Activated naive CD8-positive, alpha-beta T cell (primary cell): ENCODE data around the gene FA2H.

Experiments
- H3K27ac Mint-ChIP-seq: one replicate; pipeline ENCODE4 v1.8.0; 2021; ENCODE audit warnings: mixed read lengths
- H3K27me3 Mint-ChIP-seq: one replicate; pipeline ENCODE4 v1.8.0; 2021; ENCODE audit warnings: mixed read lengths
- H3K36me3 Mint-ChIP-seq: one replicate; pipeline ENCODE4 v1.8.0; 2021; ENCODE audit warnings: mixed read lengths
- H3K4me1 Mint-ChIP-seq: one replicate; pipeline ENCODE4 v1.8.0; 2021; ENCODE audit warnings: low read depth, mixed read lengths
- H3K4me3 Mint-ChIP-seq: one replicate; pipeline ENCODE4 v1.8.0; 2021; ENCODE audit warnings: mild to moderate bottlenecking, mixed read lengths
- H3K9me3 Mint-ChIP-seq: one replicate; pipeline ENCODE4 v1.8.0; 2021; ENCODE audit warnings: low read depth, mixed read lengths

Gene FA2H

DNA sequence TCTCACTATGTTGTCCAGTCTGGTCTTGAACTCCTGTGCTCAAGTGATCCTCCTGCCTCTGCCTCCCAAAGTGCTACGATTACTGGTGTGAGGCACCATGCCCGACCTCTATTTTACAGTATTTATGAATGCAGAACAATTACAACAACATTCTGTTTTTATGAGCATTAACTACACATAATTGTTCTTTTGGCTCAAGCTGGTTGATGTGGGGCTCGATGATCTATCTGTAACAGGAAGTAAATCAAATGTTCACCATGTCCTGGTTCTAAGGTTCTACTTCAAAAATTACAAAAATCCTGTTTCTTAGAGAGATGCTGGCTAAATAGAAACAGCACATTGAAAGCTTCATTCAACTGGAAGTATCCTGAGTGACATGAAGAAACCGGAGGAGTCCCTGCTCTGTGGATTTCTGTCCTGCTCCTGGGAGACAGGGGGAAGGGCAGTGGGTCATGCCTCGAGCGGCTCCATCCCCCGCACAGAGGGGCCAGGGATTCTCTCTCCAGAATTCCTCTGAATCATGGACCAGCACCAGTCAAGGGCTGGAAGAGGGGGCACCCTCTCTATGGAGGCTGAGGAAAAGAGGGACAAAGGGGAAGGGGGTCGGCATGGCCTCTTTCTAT is 31.5 kb downstream of the FA2H start:
- Mint-ChIP-seq H3K4me3 (no peak overlapping the region), H3K27me3 (no peaks in the 10 kb centered on the region), H3K27ac (no peak overlapping the region), H3K36me3 (no peaks in the 10 kb centered on the region), H3K4me1 (no peaks in the 10 kb centered on the region), H3K9me3 (no peaks in the 10 kb centered on the region)

DNA sequence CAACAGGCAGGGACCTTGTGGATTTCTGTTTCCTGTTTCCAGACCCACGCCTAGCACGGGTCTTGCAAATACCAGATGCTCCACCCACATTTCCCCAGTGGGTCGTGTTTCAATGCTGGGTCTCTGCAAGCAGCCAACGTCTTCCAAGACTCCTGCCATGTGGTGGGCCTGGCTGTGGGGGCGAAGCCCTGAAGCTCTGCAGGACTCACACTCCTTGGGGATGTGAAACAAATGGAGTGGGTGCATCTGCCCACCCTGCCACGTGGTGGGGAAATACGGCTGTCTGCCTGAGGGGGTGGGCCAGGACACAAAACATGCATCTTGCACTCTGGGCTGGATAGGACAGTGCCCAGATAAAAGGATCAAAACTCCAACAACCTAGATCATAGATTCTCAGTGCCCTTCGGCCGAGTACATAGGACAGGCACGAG is 32.6 kb downstream of the FA2H start:
- Mint-ChIP-seq H3K9me3 (no peaks in the 10 kb centered on the region), H3K27me3 (no peaks in the 10 kb centered on the region), H3K4me3 (no peak overlapping the region), H3K27ac (no peak overlapping the region), H3K36me3 (no peaks in the 10 kb centered on the region), H3K4me1 (no peaks in the 10 kb centered on the region)

DNA sequence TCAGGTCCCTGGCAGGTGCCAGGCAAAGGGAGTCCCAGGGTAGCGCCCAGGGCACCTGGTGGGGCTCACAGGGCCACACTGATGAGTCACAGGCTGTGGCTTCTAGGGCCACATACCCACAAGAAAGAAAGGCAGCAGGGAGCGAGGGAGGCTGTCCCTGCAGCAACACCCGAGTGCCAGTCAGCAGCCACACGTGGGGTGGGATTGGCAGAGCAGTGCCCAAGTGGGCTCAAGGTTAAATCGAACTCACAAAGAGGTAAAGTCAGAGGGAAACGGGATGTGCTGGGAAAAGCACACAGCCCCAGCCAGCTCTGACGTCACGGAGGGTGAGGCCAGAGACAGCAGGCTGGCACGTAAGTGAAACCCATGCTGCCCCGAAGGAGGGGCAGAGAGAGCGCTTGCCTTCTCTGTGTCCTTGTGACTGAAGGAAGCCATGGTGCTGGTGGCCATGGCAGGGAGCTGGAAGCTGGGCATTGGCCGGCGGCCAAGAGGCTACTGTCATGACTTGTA is 33.8 kb downstream of the FA2H start:
- Mint-ChIP-seq H3K27me3 (no peaks in the 10 kb centered on the region), H3K36me3 (no peaks in the 10 kb centered on the region), H3K4me1 (no peaks in the 10 kb centered on the region), H3K9me3 (no peaks in the 10 kb centered on the region), H3K4me3 (no peak overlapping the region), H3K27ac (no peak overlapping the region)

DNA sequence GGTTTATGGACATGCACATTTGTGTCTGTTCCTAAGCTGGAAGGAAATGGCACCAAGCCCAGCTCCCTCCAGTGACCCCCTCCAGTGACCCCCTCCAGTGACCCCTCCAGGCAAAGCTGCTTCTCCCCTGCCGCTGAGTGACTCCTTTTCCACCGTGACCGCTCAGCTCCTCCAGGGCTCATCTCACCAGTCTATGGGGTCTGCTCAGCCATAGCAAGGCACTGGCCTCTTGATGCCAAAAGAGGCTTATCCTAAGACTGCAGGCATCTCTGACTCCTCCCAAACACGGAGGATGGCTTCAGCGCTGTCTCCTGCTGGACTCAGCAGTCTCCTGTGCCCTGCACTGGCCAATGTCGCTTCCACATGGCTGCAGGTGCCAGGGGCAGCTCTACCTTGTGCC is 35.3 kb downstream of the FA2H start:
- Mint-ChIP-seq H3K27ac (no peak overlapping the region), H3K4me3 (no peak overlapping the region), H3K4me1 (no peaks in the 10 kb centered on the region), H3K9me3 (no peaks in the 10 kb centered on the region), H3K36me3 (no peaks in the 10 kb centered on the region), H3K27me3 (no peaks in the 10 kb centered on the region)

- no peak overlapping the region for H3K4me3 Mint-ChIP-seq
- no peak overlapping the region for H3K27ac Mint-ChIP-seq
- no peaks in the 10 kb centered on the region for H3K9me3 Mint-ChIP-seq
- no peaks in the 10 kb centered on the region for H3K36me3 Mint-ChIP-seq
- H3K4me1 Mint-ChIP-seq = no peaks in the 10 kb centered on the region
- H3K27me3 Mint-ChIP-seq = no peaks in the 10 kb centered on the region
These were observed 35.8 kb downstream of the FA2H start for GRCh38 chr16:74738816-74739215.

DNA sequence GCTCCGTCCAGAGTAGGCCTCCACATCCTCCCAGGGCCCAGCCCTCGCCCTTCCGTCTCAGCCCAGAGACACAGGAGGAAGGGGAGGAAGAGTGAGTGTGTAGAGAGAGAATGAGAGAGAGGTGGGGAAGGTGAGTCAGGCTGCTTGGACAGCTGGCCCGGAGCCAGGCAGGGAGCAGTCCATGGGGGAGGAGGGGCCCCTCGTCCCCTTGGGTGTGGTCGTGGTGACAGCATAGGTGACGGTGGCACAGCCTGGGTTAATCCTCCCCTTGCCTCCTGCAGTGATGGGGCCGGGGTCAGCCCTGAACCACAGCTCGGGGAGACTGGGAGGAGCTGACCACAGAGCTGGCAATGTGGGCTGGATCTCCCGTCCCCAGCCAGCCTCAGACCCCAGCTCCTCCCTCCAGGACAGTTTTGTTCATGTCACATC is 36.5 kb downstream of the FA2H start:
- Mint-ChIP-seq H3K9me3 (no peaks in the 10 kb centered on the region), H3K4me1 (no peaks in the 10 kb centered on the region), H3K27me3 (no peaks in the 10 kb centered on the region), H3K27ac (no peak overlapping the region), H3K4me3 (no peak overlapping the region), H3K36me3 (no peaks in the 10 kb centered on the region)

DNA sequence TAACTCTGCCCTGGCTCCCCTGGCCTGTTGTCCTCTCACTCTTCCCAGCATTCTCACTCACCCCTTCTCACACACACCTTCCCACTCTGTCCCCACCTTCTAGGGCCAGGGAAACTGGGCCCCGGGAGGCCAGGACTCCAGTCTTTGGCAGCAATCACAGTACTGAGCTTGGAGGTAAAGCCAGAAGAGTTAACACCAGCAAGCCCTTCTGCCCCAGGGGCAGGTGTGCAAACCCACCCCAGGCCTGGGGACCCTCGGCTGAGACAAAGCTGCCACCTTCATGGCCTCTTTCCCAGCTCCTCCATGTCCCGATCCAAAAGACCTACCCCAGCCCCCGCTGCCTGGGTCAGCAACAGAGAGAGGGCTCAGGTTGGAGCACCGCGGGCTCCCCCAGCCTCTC is 37.1 kb downstream of the FA2H start:
- Mint-ChIP-seq H3K27ac (no peak overlapping the region), H3K4me1 (no peaks in the 10 kb centered on the region), H3K4me3 (no peak overlapping the region), H3K27me3 (no peaks in the 10 kb centered on the region), H3K36me3 (no peaks in the 10 kb centered on the region), H3K9me3 (no peaks in the 10 kb centered on the region)

DNA sequence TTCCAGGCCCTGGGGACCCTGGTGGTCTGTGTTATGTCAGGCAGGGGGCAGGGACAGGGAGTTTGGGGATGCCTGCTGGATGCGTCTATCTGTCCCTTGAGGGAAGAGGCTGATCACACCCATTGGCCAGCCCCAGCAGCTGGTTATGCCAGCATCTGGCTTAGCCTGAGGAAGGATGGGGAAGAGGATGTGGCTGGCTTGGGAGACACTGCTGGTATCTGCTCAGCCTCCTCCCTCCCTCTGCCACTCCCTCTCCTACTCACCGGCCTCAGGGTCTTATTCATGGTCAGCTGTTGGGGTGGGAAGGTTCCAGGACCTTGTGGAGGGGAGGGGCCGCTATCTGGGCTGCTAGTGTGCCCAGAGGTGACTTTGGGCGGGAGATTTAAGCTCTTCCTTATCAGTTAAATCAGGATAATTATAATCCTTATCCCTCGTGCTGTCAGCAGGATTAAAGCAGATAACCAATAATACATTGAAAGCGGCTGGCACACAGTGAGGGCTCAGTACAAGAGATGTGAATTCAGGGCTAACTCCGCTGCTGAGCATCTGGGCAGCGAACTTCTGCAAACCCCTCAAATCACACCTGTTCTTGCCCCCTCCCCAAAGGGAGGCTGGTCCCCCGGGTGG is 38.0 kb downstream of the FA2H start:
- no peaks in the 10 kb centered on the region for H3K27me3 Mint-ChIP-seq
- no peaks in the 10 kb centered on the region for H3K9me3 Mint-ChIP-seq
- H3K27ac Mint-ChIP-seq = no peak overlapping the region
- no peaks in the 10 kb centered on the region for H3K36me3 Mint-ChIP-seq
- no peaks in the 10 kb centered on the region for H3K4me1 Mint-ChIP-seq
- no peak overlapping the region for H3K4me3 Mint-ChIP-seq

- H3K4me3 Mint-ChIP-seq = no peak overlapping the region
- H3K4me1 Mint-ChIP-seq = peaks cover 4% of the 10 kb centered on the region
- H3K27me3 Mint-ChIP-seq = no peaks in the 10 kb centered on the region
- H3K36me3 Mint-ChIP-seq = no peaks in the 10 kb centered on the region
- no peaks in the 10 kb centered on the region for H3K9me3 Mint-ChIP-seq
- H3K27ac Mint-ChIP-seq = no peak overlapping the region
These were observed 39.1 kb downstream of the FA2H start for GRCh38 chr16:74735554-74735953.

- peaks cover 9% of the 10 kb centered on the region for H3K4me1 Mint-ChIP-seq
- no peaks in the 10 kb centered on the region for H3K27me3 Mint-ChIP-seq
- H3K27ac Mint-ChIP-seq = no peak overlapping the region
- H3K4me3 Mint-ChIP-seq = no peak overlapping the region
- H3K9me3 Mint-ChIP-seq = no peaks in the 10 kb centered on the region
- H3K36me3 Mint-ChIP-seq = no peaks in the 10 kb centered on the region
These were observed 39.5 kb downstream of the FA2H start for GRCh38 chr16:74735162-74735452.

DNA sequence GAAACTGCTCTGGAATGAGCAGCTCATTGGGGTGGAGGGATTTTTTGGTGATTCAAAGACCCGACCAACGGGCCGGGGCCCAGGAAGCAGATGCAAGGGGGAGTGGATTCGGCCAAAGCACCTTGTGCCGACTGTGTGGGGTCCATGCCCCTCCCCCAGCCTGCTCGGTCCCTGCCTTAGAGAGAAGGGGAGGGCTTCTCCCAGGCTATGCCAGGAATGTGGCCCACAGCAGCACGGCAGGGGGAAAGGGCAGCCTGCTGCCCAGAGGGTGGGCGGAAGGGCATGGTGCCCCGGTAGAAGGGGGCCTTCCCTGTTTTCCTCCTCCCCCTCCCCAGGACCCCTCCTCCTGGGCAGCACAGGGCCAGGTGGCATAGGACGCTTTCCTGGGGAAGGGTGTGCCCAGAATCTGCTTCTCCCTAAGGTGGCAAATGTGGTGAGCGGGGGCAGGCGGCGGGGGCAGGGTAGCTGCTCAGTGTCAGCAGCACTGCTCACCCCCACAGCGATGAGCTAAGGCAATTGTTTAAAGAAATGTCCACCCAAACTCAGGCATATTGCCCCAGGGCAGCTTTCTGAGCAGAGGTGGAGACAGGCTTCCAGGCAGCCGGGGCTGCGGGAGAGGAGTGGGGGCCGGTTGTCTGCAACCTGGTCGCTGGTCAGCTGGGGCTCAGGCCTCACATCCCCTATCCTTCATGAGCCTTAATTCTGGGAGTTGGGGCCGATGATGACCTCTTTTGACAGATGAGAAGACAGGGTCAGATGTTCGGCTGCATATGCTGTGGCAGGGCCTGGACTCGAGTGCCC is 40.1 kb downstream of the FA2H start:
- H3K36me3 Mint-ChIP-seq = no peaks in the 10 kb centered on the region
- H3K4me1 Mint-ChIP-seq = peaks cover 10% of the 10 kb centered on the region
- H3K27ac Mint-ChIP-seq = no peak overlapping the region

GRCh38 chr16:74732707-74733350 is 41.8 kb downstream of the FA2H start:
- Mint-ChIP-seq H3K9me3 (no peaks in the 10 kb centered on the region), H3K27ac (no peak overlapping the region), H3K4me3 (no peak overlapping the region)

More for the DNA sequence above, 40.1 kb downstream of the FA2H start:
- Mint-ChIP-seq H3K4me3 (no peak overlapping the region), H3K27me3 (no peaks in the 10 kb centered on the region), H3K9me3 (no peaks in the 10 kb centered on the region)

DNA sequence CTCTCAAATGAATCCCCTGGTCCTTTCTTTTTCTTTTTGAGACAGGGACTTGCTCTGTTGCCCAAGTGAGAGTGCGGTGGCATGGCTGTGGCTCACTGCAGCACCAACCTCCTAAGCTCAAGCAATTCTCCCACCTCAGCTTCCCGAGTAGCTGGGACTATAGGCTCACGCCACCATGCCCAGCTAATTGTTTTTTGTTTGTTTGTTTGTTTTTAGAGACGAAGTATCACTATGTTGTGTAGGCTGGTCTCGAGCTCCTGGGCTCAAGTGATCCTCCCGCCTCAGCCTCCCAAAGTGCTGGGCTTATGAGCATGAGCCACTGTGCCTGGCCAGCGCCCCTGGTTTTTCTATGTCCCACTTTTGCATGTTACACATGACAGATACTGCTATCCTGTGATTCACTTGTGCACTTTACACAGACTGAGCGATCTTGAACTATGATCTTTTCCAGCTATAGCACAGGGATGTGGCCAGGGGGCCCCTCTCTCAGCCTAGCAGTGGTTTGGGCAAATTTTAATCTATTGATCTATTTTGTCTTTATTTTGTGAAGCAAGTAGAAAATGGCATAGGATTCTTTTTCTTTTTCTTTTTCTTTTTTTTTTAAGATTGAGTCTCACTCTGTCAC is 42.7 kb downstream of the FA2H start:
- H3K27me3 Mint-ChIP-seq = no peaks in the 10 kb centered on the region
- H3K36me3 Mint-ChIP-seq = no peaks in the 10 kb centered on the region
- H3K4me1 Mint-ChIP-seq = peaks cover 12% of the 10 kb centered on the region
- no peak overlapping the region for H3K4me3 Mint-ChIP-seq
- no peak overlapping the region for H3K27ac Mint-ChIP-seq
- no peaks in the 10 kb centered on the region for H3K9me3 Mint-ChIP-seq

More at GRCh38 chr16:74732707-74733350, 41.8 kb downstream of the FA2H start:
- Mint-ChIP-seq H3K27me3 (no peaks in the 10 kb centered on the region), H3K36me3 (no peaks in the 10 kb centered on the region), H3K4me1 (peaks cover 12% of the 10 kb centered on the region)

DNA sequence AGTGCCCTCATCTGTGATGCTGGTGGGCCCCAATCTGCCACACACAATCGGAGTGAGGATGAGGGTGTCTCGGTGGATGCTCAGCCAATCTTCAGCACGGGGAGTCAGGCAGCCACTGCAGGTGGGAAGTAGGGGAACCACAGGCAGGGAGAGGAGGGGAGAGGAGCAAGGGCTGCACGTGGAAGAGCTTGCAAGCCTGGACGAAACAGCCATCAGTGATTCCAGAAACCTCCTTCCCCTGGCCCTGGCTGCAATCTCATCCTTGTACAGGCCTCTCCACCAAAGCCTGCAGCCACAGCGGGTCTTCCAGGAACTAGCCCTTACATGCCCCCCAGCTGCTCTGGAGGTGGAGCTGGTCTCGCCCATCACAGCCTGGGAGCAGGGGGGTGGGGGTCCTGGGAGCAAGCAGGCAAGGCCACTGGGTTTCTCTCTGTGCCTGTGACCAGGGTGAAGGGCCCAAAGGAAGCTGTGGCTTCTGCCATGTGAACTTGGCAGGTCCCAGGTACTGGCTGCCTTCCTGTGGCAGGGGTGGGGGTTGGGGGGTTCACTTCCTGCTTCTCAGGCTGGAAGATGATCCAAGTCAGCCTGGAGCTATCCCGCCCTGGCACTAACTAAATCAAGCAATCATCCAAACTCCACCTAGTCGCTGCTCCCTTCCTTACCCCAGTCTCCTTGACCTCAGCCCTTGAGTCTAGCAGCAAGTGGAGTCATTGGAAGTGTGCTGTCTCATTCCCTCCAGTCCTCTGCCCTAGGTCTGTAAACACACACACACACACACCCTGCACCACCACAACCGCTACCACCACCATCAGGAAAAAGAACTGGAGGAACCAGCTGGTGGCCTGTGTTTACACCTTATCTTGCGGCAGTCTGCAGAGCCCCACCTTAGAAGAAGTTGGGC is 44.6 kb downstream of the FA2H start:
- Mint-ChIP-seq H3K27me3 (no peaks in the 10 kb centered on the region), H3K4me1 (peaks cover 12% of the 10 kb centered on the region), H3K9me3 (no peaks in the 10 kb centered on the region), H3K27ac (no peak overlapping the region), H3K4me3 (no peak overlapping the region), H3K36me3 (no peaks in the 10 kb centered on the region)
